HG03565 (cell line): ENCODE results near the gene SARS1.
A peak's percentile ranks its signal among the peaks of the same experiment; 100 is the strongest.
"Not testable (repeated sequence)": the region's sequence is repeated elsewhere in the genome, so short reads cannot be mapped to it uniquely, and the experiment has no call there.

ENCODE experiments used
- ATAC-seq: cut with Tn5 transposase; IDR thresholded peaks from one replicate; pipeline ENCODE4 v1.9.1; 2021; ENCODE audit warnings: mild to moderate bottlenecking, moderate library complexity; ENCODE audit not compliant: unreplicated experiment

SARS1 gene, protein sequence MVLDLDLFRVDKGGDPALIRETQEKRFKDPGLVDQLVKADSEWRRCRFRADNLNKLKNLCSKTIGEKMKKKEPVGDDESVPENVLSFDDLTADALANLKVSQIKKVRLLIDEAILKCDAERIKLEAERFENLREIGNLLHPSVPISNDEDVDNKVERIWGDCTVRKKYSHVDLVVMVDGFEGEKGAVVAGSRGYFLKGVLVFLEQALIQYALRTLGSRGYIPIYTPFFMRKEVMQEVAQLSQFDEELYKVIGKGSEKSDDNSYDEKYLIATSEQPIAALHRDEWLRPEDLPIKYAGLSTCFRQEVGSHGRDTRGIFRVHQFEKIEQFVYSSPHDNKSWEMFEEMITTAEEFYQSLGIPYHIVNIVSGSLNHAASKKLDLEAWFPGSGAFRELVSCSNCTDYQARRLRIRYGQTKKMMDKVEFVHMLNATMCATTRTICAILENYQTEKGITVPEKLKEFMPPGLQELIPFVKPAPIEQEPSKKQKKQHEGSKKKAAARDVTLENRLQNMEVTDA

DNA sequence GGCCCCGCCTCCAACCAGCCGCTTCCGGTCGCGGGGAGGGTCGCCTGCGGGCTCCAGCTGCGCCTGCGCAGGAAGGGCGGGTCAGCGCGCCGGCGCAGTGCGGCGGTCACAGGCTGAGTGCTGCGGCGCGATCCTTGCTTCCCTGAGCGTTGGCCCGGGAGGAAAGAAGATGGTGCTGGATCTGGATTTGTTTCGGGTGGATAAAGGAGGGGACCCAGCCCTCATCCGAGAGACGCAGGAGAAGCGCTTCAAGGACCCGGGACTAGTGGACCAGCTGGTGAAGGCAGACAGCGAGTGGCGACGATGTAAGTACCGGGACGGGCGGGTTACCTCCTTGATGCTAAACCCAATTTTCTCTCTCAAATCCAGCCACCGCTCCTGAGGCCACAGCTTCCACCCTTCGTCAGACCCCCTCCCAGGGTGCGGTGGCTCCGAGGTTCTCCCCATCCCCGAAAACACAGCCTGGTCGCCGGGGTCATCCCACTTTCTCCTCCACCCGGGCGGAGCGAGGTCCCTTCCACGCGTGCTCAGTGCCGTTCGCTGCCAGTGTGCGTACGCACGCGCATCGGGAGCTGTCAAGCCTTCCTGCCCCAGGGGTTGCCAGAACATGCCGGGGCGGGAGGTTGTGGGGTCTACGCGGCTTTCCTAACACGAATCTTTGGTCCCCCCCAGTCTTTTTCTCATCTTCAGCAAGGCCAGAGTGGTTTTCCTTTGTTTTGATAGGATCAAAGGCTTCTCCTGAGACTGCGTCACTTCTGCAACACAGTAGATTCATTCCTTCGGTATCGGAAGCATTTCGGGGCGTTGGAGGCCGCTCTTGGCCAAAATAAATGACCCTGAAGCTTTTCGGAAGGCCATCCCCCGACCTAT lies at the start of gene SARS1:
TSS of gene SARS1 (plus strand) at position 95 of the 870 bp plus-strand sequence. CDS start at position 170, 75 bp downstream.
- peak; percentile 84 for ATAC-seq

DNA sequence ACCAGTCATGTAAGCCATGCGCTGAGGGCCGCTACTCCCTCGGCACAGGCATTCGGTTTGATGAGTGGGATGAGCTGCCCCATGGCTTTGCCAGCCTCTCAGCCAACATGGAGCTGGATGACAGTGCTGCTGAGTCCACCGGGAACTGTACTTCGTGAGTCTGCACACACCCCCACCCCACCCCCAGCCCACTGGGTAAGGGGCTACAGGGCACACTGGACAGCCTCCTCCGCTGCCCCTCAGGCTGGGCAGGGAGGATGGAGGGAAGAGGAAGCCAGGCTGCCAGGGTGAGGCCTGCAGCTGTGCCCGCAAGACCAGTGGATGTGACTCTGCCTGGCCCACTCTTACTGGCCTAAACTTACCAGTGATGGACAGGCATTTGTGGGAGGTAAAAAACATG lies 49.2 kb upstream of the SARS1 start:
- ATAC-seq, result no peak

- peak; percentile 54 for ATAC-seq
Measured at GRCh38 chr1:109167001-109167506, 46.7 kb upstream of the SARS1 start.

- ATAC-seq, result no peak
Measured at GRCh38 chr1:109170035-109170764, 43.5 kb upstream of the SARS1 start.

DNA sequence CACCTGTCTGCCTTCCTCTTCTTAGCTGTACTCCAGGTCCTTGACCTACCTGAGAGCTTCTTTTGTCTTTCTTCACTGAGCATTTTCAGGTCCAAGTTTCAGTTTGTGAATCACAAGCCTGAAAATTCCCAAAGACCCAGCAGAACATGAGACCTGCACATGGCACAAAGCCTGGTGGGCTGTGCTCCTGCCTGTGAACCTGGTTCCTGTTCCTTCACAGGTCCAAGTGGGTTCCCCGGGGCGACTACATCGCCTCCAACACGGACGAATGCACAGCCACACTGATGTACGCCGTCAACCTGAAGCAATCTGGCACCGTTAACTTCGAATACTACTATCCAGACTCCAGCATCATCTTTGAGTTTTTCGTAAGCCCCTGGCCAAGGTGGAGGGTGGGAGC lies 42.1 kb upstream of the SARS1 start:
- ATAC-seq, result no peak

DNA sequence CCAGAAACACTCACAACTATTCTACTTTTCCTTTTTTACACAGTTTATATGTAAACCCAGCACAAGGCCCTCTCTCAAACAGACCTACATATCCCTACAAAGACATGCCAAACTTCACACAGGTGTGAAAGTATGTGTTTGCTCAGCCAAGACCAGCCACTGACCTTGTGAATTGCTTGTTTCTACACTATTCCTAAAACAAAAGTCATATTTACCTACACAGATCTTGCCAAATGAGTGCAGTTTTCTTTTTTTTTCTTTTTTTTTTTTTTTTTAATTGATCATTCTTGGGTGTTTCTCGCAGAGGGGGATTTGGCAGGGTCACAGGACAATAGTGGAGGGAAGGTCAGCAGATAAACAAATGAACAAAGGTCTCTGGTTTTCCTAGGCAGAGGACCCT lies 37.4 kb upstream of the SARS1 start:
- ATAC-seq, result not testable (repeated sequence)

DNA sequence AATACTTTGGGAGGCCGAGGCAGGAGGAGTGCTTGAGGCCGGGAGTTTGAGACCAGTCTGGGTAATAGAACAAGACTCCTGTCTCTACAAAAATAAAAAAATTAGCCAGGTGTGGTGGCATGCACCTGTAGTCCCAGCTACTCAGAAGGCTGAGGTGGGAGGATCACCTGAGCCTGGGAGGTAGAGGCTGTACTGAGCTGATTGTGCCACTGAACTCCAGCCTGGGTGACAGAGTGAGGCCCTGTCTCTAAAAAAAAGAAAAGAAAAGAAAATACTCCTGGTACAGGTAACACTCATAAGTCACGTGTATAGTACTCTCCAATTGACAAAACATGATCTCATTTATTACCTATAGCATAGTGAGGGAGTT lies 33.0 kb upstream of the SARS1 start:
- not testable (repeated sequence) for ATAC-seq

- no peak for ATAC-seq
Measured at GRCh38 chr1:109181085-109181806, 32.5 kb upstream of the SARS1 start.

- ATAC-seq, result no peak
Measured at GRCh38 chr1:109181807-109182163, 31.9 kb upstream of the SARS1 start.

GRCh38 chr1:109183058-109183738 lies 30.5 kb upstream of the SARS1 start:
- no peak for ATAC-seq

DNA sequence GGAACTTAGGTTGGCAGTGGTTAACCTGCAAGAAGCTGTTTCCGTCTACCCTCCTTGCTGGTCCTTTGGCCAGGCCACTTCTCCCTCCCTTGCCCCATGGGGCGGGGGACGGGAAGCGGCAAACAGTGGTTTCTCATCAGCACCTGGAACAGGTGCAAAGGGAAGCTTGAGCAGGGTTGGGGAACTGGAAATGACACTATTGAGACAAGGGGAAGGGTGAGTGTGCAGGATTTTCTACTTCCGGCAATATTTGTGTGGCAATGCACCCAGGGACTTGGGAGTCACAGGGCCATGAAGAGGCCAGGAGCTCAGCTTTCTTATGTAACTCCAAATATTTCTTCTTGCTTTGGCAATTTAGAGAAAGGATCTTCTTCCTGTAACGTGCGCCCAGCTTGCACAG lies 29.0 kb upstream of the SARS1 start:
- no peak for ATAC-seq

GRCh38 chr1:109185357-109185756 lies 28.4 kb upstream of the SARS1 start:
- no peak for ATAC-seq

GRCh38 chr1:109185990-109186732 lies 27.6 kb upstream of the SARS1 start:
- ATAC-seq, result no peak

DNA sequence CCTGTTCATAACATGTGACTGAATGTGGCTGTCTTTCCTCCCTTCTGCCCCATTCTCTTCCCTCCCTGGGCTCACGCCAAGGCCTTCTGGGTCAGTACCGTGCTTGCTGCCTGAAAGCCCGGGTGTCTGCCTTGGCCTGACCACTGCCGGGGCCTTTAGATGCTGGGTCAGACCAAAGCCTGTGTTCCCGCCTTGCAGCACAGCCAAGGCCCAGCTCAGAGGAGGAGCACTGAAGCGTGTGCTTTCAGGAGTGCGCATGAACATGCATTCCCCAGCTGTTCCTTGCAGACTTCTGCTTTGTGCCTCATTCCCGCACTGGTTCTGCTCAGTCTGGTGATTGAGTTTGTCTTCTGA lies 27.0 kb upstream of the SARS1 start:
- ATAC-seq, result no peak

- no peak for ATAC-seq
Measured at GRCh38 chr1:109187127-109187526, 26.6 kb upstream of the SARS1 start.

- no peak for ATAC-seq
Measured at GRCh38 chr1:109188200-109188599, 25.5 kb upstream of the SARS1 start.

- no peak for ATAC-seq
Measured at GRCh38 chr1:109188781-109189180, 24.9 kb upstream of the SARS1 start.

- no peak for ATAC-seq
Measured at GRCh38 chr1:109190189-109190588, 23.5 kb upstream of the SARS1 start.

DNA sequence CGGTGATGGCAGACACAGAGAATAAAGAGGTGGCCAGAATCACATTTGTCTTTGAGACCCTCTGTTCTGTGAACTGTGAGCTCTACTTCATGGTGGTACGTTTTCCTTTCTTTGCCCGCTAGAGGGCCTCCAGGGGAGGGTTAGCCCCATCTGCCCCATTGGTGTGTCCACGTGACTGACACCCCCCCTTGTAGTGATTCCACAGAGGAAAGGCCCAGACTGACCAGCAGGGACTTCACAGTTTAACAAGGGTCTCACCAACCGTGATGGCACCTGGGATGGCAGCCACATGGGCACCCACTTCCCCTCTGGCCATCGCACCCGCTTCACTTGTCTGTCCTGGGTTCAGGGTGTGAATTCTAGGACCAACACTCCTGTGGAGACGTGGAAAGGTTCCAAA lies 22.3 kb upstream of the SARS1 start:
- ATAC-seq, result no peak
